IPS DF 19.7 (cell line): ENCODE results near the gene FKBP8.

Source experiments
- DNase-seq: peaks from one replicate; pipeline ENCODE4 v3.0.0-alpha.2; 2013; ENCODE audit warnings: low read depth, low spot score

The FKBP8 gene

DNA sequence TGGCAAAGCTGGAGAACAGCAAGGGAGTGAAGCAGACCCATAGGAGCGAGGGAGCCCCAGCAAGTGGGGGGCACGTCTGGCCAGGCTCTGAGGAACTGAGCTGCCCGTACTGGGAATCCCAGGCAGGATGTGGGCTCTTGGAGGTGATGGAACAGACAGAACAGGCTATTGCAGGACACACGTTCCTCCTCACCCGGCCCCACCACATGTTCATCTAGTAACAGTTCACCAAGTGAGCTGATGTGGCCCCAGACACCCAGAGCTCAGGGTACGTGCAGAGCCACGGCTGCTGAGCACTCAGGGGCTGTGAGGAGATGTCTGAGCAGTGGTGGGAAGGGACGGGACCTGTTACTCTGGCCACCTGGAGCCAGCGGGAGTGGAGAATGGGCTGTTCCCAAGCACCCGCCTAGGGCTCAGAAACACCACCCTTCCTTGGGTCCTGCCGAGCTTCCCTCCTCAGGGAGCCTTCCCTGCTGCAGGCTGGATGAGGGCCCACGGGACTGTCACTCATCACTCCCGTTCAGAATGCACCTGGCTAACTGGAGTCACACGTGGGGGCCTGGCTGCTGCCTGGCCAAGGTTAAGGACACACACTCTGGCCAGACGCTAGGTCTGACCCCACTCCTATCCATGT lies 39.9 kb downstream of the FKBP8 start:
- no peak for DNase-seq

DNA sequence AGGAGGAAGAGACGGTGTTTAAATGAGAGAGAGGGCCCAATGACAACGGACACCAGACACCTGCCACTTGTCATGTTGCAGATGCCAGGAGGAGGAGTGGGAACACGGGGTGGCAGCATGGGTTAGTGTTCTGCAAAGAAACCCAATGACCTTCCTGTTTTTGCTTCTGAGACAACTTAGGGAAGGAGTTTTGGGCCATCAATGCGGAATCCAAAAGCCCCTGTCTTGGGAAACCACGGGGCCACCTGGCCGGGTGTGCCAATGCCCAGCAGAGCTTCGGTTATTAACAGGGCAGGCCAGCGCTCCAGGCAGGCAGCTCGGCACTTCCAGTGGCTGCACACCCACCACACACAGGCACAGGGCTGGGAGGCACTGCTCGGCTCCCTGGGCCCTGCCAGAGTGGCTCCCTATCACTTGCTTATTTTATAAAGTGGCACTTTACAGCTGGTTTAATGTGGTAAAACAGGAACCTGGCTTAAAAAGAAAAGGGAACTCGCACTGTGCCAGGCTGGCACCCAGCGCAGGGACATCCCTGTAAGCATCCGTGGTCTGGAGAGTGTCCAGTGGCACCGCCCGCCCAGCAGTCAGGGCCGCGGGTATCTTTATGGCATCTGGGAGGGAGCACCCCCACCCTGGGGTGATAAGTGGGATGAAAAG lies 40.6 kb downstream of the FKBP8 start:
- DNase-seq = no peak

DNA sequence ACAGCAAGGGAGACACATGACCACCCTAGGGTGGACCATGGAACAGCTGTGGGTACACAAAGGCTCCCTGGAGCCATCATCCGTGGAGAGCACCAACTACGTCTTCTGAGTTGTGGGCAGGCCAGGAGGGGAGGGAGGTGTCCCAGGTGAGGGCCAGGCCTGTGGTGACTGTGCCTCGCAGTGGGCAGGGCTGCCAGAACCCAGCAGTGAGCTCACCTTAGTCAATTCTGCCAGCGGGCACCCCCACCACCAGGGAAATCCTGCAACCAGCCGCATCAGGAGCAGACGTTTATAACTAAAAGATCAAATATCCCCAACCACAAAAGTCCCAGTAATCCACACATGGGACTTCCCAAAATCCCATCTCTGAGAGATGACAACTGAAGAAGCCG lies 41.1 kb downstream of the FKBP8 start:
- no peak for DNase-seq

DNA sequence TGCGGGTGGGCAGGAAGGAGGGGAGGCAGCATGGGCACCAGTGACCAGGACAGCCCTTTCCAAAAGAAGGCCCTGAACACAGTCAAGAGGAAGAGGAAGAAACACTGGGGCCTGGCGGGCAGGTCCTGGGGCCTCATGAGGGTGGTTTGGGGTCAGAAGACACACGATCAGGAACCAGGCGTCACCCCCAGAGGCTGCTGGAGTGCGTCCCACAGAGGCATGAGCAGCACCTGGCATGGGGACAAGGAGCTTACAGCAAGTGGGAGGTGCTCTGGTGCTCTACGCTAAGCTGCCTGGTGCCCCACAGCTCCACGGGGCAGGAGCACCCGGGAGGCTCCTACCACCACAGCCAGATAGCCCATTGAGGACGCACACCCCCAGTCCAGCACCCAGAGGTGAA lies 41.5 kb downstream of the FKBP8 start:
- DNase-seq = no peak

DNA sequence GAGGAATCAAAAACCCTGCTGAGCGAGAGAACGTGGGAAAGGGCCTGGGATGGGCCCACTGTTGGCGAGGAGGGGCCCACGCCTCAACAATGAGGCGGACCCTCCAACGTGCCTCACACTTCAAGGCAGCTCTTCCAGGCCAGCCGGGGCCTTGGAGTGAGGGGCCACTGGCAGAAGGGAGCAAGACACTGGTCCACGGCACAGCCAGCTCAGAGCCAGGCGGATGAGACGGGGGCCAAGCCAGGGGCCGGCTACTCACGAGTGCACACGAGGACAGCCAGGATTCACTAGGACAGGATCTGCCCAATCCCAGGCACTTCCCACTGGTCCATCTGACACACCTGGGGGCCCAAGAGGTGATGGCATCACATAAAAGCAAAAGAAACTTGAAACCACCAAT lies 42.0 kb downstream of the FKBP8 start:
- no peak for DNase-seq

DNA sequence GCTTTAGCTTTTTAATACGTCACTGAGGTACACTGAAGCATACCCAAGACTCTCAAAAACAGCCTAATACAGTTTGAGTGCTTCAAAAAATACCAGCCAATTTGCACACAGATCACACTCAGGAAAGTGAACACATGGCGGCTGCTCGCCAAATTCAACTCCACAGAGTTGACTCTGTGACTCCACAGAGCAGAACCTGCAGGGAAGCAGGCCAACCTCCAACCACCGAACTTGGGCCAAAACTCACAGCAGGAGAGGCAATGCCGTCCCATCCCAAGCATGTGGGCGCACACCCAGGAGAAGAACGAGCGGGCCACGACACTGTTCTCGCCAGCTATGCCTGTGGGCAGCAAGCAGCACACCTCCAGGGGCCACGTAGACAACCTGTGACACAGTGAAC lies 42.6 kb downstream of the FKBP8 start:
- no peak for DNase-seq

DNA sequence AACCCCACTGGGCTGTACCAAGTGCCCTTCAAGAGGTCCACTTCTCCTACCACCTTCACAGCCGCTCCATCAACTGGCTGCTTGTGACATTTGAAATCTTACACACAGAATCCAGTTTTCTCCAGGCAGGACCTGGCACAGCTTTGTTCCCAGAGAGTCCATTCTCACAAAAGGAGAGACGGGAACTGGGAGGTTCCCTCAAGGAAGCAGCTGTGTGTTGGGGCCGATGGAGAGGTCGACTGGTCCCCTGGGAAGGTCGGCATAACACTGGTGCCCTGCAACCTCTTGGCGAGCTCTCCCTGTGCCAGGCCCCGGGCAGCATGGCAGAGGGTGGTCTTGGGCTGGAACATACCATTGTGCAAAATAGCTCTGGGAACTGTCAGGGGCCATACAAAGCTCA lies 43.0 kb downstream of the FKBP8 start:
- DNase-seq = no peak

DNA sequence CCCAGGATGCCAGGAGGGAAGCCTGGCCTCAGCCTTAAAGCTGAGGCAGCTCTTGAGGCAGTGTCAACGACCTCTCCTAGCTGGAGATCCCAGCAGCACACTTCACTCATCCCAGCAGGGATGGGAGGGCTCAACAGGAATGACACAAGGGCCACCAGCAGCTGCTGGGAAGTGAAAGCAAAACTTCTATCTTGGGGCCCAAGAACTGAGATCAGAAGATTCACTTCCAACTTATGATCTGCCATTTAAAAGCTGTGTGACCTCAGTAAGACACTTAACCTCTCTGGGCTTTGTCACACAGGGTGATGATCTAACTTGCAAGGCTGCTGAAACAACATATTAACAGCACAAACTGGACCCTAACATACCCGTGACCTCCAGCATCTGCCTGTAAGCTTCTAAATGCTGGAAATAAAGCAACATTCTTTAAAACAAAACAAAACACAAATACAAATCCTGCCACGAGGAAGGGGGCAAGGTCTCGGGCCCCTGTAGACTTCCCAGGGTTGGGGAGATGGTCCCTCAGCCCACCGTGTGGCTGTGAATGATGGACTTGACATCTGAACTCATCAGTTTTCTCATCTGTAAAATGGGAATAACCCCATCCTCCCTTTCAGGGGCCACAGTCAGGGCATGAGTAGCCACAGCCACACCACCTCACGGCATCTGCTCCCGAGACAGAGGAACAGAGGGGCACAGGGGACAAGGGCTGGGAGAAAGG lies 44.2 kb downstream of the FKBP8 start:
- no peak for DNase-seq

DNA sequence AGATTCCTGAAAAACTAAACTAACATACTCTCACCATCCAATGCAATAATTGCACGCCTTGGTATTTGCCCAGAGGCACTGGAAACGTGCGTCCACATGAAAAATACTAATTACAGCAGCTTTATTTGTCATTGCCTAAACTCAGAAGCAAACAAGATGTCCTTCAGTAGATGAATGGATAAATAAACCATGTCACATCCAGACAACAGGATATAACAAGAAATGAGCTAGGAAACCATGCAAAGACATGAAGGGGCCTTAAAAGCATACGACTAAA lies 46.5 kb downstream of the FKBP8 start:
- no peak for DNase-seq

DNA sequence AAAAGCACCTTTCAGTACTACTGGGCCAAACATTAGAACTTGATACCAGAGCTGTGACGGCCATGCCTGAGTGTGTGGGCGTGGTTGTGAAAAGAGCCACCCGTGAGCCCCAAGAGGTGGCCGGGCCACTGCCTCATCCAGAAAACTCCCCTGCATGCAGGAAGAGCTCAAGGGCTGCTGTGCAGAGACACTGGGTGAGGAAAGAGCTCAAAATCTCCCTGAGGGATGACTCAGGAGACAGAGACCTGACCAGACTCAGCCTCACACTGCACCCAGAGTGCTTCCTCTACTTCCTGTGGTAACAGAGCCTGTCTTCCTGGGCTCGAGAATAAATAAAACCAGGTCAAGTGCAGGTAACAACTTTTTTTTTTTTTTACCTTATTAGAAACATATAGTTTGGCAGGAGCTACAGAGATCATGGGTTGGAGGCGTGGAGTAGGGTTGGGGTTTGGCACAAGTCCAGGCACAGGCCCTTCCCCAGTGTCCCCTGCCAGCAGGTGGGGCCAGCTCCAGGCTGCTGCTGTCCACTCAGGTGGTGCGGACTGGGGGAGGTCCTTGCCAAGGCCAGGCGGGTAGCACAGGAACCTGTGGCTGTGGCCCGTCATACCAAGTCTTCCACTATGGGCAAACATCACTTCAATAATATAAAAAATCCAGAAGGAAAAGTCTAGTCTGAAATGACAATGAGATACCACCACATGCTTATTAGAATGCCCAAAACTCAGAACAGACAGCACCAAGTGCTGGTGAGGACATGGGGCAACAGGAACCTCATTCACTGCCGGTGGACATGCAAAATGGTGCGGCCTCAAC lies 47.0 kb downstream of the FKBP8 start:
- no peak for DNase-seq

DNA sequence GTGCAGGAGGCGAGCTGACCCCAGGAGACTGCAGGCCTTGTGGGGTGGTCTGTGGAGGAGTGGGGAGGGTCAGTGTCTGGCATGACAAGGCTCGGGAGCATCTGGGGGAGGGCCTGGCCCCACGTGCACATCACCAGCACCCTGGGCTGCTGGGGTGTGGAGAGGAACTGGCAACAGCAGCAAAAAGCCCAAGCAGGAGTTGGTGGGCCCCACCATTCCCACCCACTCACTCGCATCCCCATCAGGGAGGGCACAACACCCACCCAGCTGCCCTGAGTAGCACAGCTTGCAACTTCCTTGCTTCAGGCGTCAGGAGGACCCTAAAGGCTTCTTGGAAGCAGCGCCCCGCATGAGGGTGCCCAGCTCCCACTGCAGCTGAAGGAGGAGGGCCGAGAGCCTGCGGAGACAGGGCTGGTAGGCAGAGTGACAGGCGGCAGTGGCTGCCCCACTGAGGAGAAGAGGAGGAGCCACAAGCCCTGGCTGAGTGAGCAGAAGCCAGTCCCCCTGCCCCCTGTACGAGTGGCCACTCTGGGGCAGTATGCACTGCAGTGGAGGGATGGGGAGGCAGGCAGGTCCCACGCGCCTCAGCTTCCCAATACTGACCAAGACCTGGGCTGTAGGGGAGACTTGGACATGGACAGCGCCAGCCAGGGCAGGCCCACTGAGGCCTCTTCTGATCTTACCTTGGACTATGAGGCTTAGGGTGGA lies 48.0 kb downstream of the FKBP8 start:
- no peak for DNase-seq

DNA sequence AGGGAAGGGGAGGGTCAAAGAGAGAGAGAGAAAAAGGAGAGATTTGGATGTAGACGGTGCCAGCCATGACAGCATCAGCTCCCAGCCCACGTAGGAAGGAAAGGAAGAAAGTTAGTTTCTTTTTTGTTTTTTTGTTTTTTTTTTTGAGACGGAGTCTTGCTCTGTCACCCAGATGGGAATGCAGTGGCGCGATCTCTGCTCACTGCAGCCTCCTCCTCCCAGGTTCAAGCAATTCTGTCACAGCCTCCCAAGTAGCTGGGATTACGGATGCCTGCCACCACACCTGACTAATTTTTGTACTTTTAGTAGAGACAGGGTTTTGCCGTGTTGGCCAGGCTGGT lies 49.1 kb downstream of the FKBP8 start:
- no peak for DNase-seq

DNA sequence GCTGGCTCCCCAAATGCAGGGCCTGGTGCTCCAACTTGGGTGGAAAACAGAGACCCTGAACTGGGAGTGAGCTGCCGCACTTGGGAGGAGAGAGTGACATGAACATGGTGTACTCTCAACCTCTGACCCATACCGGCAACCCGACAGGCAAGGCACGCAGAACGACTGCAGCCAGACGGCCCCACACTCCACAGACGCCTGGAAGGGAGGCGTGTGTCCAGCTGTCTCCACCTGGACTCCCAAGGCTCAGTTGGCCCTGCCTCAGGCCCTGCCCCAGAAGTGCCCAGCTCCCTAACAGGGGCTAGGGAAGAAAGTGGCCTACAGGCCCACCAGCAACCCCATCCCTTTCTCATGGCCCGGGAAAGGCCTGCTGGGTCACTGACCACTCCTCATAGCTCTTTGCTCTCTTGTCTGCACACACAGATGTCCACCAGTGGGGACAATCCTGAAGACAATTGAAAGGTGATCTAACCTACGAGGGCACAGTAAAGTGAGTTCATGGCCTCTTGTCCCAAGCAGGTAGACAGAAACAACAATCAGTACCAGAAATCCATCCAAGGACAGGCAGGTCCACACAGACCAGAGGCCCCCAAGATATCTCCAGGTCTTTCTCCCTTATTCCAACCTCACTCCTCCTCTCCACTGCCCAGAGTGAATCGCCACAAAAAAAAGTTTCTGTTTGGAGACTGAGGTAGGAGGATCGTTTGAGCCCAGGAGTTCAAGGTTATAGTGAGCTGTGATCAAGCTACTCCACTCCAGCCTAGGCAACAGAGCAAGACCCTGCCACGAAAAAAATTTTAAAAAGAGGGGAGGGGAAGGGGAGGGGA lies 49.7 kb downstream of the FKBP8 start:
- no peak for DNase-seq

DNA sequence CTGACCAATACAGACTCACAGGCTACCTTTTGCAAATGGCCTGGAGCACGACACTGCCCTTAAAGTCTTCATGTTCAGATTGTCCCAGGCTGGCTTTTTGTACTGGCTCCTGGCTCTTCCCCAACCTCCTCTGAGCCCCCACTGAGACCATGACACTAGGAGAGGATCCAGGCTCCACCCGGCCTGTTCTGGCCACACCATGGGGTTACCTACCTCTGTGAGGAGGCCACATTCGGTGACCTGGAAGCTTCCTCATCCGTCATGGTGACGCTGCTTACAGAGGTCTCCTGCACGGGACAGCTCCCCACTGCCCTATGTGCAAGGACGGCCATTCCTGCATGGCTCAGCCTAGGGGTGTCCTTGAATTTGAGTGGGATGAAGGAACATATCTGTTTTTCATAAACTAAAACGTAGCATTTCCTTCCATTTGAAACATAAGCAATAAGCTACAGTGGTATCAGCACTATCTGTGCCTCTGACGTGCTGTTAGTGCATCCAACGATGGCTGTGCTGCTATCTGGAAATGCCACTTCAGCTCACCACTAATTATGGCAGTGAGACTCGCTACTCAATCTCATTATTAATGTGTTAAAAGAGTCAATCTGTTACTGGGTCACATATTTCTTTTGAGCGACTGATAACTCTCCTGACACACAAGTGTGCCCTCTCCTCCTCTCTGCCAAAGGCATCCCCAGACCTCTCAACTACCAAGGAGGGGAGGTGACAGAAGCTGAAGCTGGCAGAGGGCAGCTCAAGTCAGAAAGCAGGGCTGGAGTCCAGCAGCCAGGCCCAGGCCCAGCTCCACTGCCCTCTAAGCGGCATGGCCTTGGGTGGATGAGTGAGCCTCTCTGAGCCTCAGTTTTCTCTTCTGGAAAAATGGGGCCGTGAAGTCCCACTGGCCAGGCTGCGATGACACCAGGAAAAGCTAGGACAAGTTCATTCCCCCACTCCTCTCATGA lies 51.1 kb downstream of the FKBP8 start:
- no peak for DNase-seq

DNA sequence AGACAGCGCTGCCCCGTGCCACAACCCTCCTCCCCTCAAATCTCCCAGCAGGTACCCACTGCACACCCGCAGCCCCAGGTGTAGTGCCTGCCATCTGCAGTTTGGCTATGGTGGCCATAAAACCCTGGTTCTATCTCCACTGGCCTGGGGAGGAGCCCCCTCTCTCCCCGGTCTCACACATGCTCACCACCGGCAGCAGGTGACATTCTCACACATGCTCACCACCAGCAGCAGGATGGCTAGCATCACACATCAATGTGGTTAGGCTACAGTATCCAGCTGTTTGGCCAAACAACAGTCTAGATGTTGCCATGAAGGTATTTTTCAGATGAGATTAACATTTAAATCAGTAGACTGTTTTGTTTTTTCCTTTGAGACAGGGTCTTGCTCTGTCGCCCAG lies 52.6 kb downstream of the FKBP8 start:
- no peak for DNase-seq

DNA sequence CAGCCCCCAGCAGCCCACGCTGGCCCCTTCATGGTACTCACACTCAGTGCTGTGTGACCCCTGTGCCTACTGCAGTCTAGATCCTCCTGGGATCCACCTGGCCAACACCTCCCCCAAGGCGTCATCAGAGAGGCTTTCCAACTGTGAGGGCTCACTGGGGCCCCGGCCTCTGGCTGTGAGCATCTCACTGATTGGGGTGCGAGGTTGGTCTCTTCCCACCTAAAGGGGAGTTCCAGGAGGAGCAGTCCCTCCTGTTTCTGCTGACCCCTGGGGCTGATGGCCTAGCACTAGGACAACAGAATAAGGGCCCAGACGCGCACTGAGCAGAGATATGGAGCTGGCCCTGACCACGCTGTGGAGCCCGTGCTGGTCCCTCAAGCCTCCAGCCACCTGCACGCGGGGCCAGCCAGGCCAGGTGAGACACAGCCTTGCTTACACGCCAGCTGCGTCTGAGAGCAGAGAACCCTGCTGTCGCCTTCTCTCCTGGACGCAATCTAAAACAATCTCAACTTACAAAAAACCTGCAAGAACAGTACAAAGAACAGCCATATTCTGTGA lies 53.7 kb downstream of the FKBP8 start:
- DNase-seq = no peak

DNA sequence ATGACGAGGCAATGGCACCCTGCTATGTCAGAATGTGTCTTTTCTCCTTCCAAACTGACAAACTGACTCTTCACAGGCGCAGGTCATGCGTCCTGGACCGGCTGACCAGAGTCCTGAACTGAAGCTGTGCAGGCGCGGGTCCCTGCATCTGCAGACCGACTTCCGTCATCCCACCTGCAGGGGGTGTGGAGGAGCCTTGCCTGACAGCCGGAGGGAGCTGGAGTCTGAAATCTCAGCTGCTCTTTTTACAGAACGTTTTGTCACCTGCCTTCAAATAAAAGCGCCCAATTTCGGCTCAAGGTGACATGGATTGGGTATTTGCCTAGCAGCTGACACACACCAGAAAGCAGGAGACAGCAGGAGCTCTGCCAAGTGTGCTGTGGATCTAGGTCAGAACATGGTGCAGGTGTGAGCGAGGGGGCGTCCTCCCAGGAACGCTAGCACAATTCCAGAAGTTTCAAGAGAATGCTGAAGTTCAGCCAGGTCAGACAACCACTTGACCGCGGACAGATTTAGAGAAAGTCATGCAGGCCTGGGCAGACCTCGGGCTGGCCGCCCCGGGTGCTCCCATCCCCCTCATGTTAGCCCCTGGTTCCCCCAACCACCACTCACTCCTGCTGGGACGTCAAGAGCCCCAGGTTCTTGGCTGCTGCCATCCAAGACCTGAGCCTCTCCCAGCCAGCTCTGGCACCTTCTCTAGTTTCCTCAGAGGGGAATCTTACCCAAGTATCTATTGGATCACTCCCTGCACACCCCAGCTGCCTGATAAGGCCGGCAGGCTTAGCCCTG lies 54.3 kb downstream of the FKBP8 start:
- no peak for DNase-seq

DNA sequence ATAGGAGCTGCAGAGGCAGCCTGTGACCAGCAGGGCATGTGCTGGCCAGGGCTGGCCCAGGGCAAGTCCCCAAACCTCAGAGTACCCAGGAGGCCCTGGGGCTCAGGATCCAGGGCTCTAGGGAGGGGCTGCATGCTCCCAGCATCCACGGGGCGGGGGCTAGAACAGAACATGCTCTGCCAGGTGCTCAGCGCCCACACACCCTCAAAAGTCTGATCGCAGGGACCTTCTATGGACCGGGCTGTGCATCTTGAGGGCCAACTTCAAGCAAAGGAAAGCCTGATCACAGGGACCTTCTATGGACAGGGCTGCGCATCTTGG lies 55.0 kb downstream of the FKBP8 start:
- no peak for DNase-seq
